Tibial nerve (tissue), 4 donors: ENCODE data around the gene CAPN13. TPM values are rescaled to one million over a fixed set of nuclear protein-coding genes. Genes with fewer than 3 reads are reported as not detected.
A peak's percentile ranks its signal among the peaks of the same experiment; 100 is the strongest.

ENCODE experiments used
- DNase-seq, 2 donors: peaks; one replicate each; pipeline ENCODE4 v3.0.0-alpha.2; 2019; ENCODE audit warnings: low spot score in 2 of 2
- H3K27ac ChIP-seq, 4 donors: fragments of 200-600 bp; sonication (generic) in 3 of 4; one replicate each; pipeline ENCODE4 v1.5.1; 2017 to 2019; ENCODE audit warnings: mild to moderate bottlenecking in 1 of 4
- H3K27me3 ChIP-seq, 2 donors: fragments of 200-600 bp; sonication (generic) in 1 of 2; one replicate each; pipeline versions ENCODE4 v1.5.1 to v1.6.0; 2017 to 2019
- H3K36me3 ChIP-seq, 3 donors: fragments of 200-600 bp; sonication (generic); one replicate each; pipeline ENCODE4 v1.5.1; 2018 to 2019
- H3K4me1 ChIP-seq, 4 donors: fragments of 200-600 bp; sonication (generic) in 3 of 4; one replicate each; pipeline ENCODE4 v1.5.1; 2017 to 2019
- H3K4me3 ChIP-seq, 4 donors: fragments of 200-600 bp; sonication (generic) in 3 of 4; one replicate each; pipeline ENCODE4 v1.5.1; 2017 to 2019; ENCODE audit warnings: mild to moderate bottlenecking in 1 of 4, moderate library complexity in 1 of 4
- H3K9me3 ChIP-seq, 4 donors: fragments of 200-600 bp; sonication (generic) in 3 of 4; one replicate each; pipeline ENCODE4 v1.5.1; 2017 to 2019
- EP300 ChIP-seq, 2 donors: sonication (generic); formaldehyde crosslinking; IDR thresholded peaks; one replicate each; pipeline ENCODE4 v1.6.1; 2017; ENCODE audit warnings: antibody characterized with exemption in 2 of 2, mild to moderate bottlenecking in 1 of 2
- POLR2A ChIP-seq, 2 donors: fragments of 450-650 bp; IDR thresholded peaks; one replicate each; pipeline ENCODE4 v1.6.1; 2017; ENCODE audit warnings: antibody characterized with exemption in 2 of 2, mild to moderate bottlenecking in 2 of 2, moderate library complexity in 2 of 2
- WGBS, 2 donors: methylation state at CpG; one replicate each; pipeline ENCODE4 v1.1.5; 2018; 5-methylcytosine and 5-hydroxymethylcytosine counted together
- total RNA-seq, 4 donors: library from RNA; depleted of rRNA; stranded (reverse); fragments of >200 nt; gene quantifications; one replicate each; pipeline ENCODE4 v1.1.0, GENCODE V29; 2016
- TF ChIP-seq, protein P1 (sequence below), 5 experiments: fragments of 200-600 bp in 3 of 5; fragments of 450-650 bp in 2 of 5; sonication (generic) in 3 of 5; IDR thresholded peaks; one replicate each; pipeline ENCODE4 v1.5.1; 2016 to 2019; ENCODE audit warnings: antibody characterized with exemption in 5 of 5, mild to moderate bottlenecking in 3 of 5, moderate library complexity in 2 of 5

CAPN13 gene
- total RNA-seq, 4 donors from 2014 or later: not detected

DNA sequence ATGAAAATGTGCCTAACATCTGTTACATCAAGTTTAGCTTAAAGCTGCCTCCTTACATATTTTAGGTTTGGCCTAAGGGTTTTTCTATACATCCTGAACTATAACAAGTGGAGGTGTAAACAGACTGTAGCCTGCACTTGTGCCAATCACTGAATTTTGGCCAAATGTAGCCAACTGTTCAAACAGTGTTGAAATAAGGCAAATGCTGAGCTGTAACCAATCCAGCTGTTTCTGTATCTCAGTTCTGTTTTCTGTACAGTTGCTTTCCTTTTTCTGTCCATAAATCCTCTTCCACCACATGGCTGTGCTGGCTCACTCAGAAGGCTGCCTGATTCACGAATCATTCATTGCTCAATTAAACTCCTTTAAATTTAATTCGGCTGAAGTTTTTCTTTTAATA is 19.2 kb upstream of the CAPN13 start:
- TF ChIP-seq POLR2A (IDR thresholded peaks at IDR 0.05): no peak
- TF ChIP-seq, protein P1, sequence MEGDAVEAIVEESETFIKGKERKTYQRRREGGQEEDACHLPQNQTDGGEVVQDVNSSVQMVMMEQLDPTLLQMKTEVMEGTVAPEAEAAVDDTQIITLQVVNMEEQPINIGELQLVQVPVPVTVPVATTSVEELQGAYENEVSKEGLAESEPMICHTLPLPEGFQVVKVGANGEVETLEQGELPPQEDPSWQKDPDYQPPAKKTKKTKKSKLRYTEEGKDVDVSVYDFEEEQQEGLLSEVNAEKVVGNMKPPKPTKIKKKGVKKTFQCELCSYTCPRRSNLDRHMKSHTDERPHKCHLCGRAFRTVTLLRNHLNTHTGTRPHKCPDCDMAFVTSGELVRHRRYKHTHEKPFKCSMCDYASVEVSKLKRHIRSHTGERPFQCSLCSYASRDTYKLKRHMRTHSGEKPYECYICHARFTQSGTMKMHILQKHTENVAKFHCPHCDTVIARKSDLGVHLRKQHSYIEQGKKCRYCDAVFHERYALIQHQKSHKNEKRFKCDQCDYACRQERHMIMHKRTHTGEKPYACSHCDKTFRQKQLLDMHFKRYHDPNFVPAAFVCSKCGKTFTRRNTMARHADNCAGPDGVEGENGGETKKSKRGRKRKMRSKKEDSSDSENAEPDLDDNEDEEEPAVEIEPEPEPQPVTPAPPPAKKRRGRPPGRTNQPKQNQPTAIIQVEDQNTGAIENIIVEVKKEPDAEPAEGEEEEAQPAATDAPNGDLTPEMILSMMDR (IDR thresholded peaks at IDR 0.05): no peak
- TF ChIP-seq EP300 (IDR thresholded peaks at IDR 0.05): no peak
- no peaks in the 10 kb centered on the region for H3K27me3 ChIP-seq
- no peak overlapping the region for H3K27ac ChIP-seq
- peaks cover 0 to 4% (median 0%) of the 10 kb centered on the region in 4 donors for H3K4me1 ChIP-seq
- H3K36me3 ChIP-seq: no peaks in the 10 kb centered on the region
- no peak for DNase-seq
- H3K9me3 ChIP-seq: no peaks in the 10 kb centered on the region
- no peak overlapping the region for H3K4me3 ChIP-seq
- WGBS, 2 donors: 72 to 83% methylated on average over 2 of the region's 2 CpGs

DNA sequence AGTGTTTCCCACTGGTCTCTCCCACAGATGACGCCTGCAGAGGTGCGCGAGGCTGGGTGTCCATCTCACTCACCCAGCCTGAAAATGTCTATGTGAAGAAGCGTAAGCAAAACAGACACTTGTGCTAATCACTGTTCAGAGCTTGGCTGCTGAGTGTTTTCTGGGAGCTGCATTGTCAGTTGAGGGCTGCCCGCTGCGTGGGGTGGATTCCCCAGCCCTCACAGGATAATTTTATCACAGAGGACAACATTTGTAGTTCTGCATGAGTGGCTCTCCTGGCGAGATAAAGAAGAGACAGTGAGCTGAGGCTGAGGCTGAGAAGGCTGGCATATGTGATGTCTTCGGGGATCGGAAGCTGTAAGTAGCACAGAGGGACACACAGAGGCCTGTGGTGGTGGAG is 16.2 kb upstream of the CAPN13 start:
- TF ChIP-seq, protein P1 (IDR thresholded peaks at IDR 0.05): no peak
- no peak for TF ChIP-seq EP300 (IDR thresholded peaks at IDR 0.05)
- TF ChIP-seq POLR2A (IDR thresholded peaks at IDR 0.05): no peak
- Histone ChIP-seq H3K27me3 (no peaks in the 10 kb centered on the region), H3K36me3 (no peaks in the 10 kb centered on the region), H3K9me3 (no peaks in the 10 kb centered on the region), H3K4me3 (no peak overlapping the region), H3K4me1 (peaks cover 0 to 4% (median 0%) of the 10 kb centered on the region in 4 donors), H3K27ac (peak overlapping the region in 2 of 4 donors; percentile 9 to 11)
- 74 to 85% methylated on average over 9 of the region's 9 CpGs for WGBS, 2 donors
- no peak for DNase-seq

DNA sequence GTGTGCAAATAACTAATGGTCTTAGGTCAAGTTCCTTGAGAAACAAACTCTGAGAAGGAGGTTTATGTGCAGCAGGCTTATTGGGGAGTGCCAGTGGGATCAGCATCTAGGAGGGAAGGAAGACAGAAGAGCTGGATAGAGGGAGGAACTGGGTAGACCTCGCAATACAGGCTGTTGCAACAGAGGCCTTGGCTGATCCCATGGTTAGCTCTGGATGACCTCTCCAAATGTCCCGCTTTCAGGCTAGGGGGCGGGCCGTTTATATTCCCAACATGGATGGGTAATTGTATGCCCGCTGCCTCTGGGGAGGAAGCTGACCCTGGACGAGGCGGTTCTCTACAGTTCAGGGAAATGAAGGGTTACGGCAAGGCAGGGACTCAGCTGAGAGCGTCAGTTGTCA is 14.7 kb upstream of the CAPN13 start:
- no peak for TF ChIP-seq EP300 (IDR thresholded peaks at IDR 0.05)
- TF ChIP-seq, protein P1 (IDR thresholded peaks at IDR 0.05): no peak
- no peak for TF ChIP-seq POLR2A (IDR thresholded peaks at IDR 0.05)
- WGBS, 2 donors: 67 to 76% methylated on average over 8 to 9 of the region's 9 CpGs
- H3K27ac ChIP-seq: peak overlapping the region in 1 of 4 donors; percentile 55
- H3K4me1 ChIP-seq: peaks cover 0 to 4% (median 0%) of the 10 kb centered on the region in 4 donors
- no peaks in the 10 kb centered on the region for H3K9me3 ChIP-seq
- H3K27me3 ChIP-seq: no peaks in the 10 kb centered on the region
- H3K4me3 ChIP-seq: no peak overlapping the region
- no peaks in the 10 kb centered on the region for H3K36me3 ChIP-seq
- no peak for DNase-seq

DNA sequence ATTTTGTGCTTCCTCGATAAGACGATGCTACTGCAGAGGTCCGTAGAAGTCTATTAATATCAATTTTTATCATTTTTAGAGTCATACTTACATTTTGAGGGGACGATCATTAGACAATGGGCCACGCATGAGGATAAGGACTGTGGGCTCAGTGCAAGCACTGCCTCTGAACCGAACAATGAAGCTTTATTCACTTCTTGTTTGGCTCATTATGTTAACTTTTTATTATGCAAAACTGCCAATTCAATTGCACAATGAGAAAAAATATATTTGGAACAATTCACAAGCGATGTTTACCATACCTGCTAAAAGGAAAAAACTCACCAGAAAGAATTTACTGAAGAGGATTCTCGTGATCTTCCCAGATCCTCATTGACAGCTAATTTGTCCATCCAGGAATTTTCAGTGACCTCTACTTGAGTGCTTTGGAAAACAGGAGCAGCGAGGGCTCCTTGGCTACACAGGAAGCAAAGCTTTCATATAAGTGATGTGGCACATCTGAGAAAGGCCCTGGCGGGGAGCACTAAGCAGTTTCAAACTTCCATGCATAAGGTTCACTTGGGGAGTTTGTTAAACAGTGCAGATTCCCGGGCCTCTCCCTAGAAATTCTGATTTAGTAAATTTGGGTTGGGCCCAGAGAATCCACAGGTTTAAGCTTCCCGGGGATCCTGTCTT is 13.3 kb upstream of the CAPN13 start:
- Histone ChIP-seq H3K4me3 (no peak overlapping the region), H3K36me3 (no peaks in the 10 kb centered on the region), H3K27me3 (no peaks in the 10 kb centered on the region), H3K4me1 (peaks cover 0 to 4% (median 0%) of the 10 kb centered on the region in 4 donors), H3K27ac (peak overlapping the region in 2 of 4 donors; percentile 30 to 67), H3K9me3 (no peaks in the 10 kb centered on the region)
- DNase-seq: no peak
- TF ChIP-seq POLR2A (IDR thresholded peaks at IDR 0.05) (no peak), EP300 (IDR thresholded peaks at IDR 0.05) (no peak)
- TF ChIP-seq, protein P1 (IDR thresholded peaks at IDR 0.05): no peak
- 56 to 58% methylated on average over 11 to 12 of the region's 12 CpGs for WGBS, 2 donors

DNA sequence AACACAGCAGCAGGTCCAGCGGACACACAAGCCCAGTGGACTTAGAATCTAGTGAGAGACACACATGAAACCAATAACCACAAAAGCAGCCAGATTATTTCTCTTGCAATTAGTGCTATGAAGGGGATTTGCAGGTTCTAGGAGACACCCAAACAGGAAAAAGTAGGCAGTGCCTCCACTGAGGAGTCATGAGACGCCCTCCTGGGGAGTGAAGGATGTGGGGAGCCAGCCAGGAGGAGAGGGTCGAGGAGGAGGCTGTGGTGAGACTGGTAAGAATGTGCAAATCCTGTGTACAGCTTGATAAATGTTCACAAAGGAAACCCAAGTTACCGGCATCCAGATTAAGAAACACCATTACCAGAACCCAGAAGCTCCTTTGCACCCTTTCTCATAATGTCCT is 2.7 kb upstream of the CAPN13 start:
- no peak for DNase-seq
- Histone ChIP-seq H3K9me3 (peaks cover 0 to 4% (median 0%) of the 10 kb centered on the region in 4 donors), H3K27ac (no peak overlapping the region), H3K4me3 (no peak overlapping the region), H3K36me3 (no peaks in the 10 kb centered on the region), H3K27me3 (no peaks in the 10 kb centered on the region), H3K4me1 (no peaks in the 10 kb centered on the region)
- TF ChIP-seq EP300 (IDR thresholded peaks at IDR 0.05) (no peak), POLR2A (IDR thresholded peaks at IDR 0.05) (no peak)
- TF ChIP-seq, protein P1 (IDR thresholded peaks at IDR 0.05): no peak
- 64 to 74% methylated on average over 4 of the region's 4 CpGs for WGBS, 2 donors
